CD14-positive monocyte (primary cell): ENCODE data around the gene OR10K1. TPM values are rescaled to one million over a fixed set of nuclear protein-coding genes. Genes with fewer than 3 reads are reported as not detected.

Source experiments
- DNase-seq, 3 donors: peaks; one replicate each; pipeline ENCODE4 v3.0.0-alpha.2; 2011 to 2022
- H2AFZ ChIP-seq: 2 replicates; pipeline ENCODE4 v1.6.0; 2012; ENCODE audit warnings: mild to moderate bottlenecking, low read depth, low read length, inconsistent platforms; ENCODE audit not compliant: insufficient read depth, poor library complexity, severe bottlenecking
- H3K27ac ChIP-seq, 2 donors: 1 replicate in 1 of 2; 2 replicates in 1 of 2; pipeline ENCODE4 v1.5.1; 2012 to 2013; ENCODE audit warnings: low read length in 2 of 2, control low read depth in 1 of 2, inconsistent platforms in 1 of 2, low read depth in 1 of 2, mild to moderate bottlenecking in 1 of 2
- H3K27me3 ChIP-seq, 2 donors: one replicate each; pipeline versions ENCODE4 v1.6.0 to v1.6.1; 2011 to 2013; ENCODE audit warnings: low read length in 2 of 2; ENCODE audit not compliant: control insufficient read depth in 2 of 2, insufficient read depth in 2 of 2
- H3K36me3 ChIP-seq, 2 donors: replicated peaks in 1 of 2; 1 replicate in 1 of 2; 2 replicates in 1 of 2; pipeline versions ENCODE4 v1.5.1 to v1.6.1; 2012 to 2013; ENCODE audit warnings: low read length in 2 of 2, control low read depth in 1 of 2, inconsistent platforms in 1 of 2, mild to moderate bottlenecking in 1 of 2; ENCODE audit not compliant: insufficient read depth in 2 of 2, control insufficient read depth in 1 of 2
- H3K4me1 ChIP-seq, 2 donors: 1 replicate in 1 of 2; 2 replicates in 1 of 2; pipeline versions ENCODE4 v1.5.1 to v1.6.1; 2012 to 2013; ENCODE audit warnings: low read length in 2 of 2, control low read depth in 1 of 2, inconsistent platforms in 1 of 2, mild to moderate bottlenecking in 1 of 2, moderate library complexity in 1 of 2; ENCODE audit not compliant: insufficient read depth in 2 of 2, control insufficient read depth in 1 of 2
- H3K4me2 ChIP-seq: replicated peaks from 2 replicates; pipeline ENCODE3; 2012; ENCODE audit warnings: low read length, moderate library complexity, mild to moderate bottlenecking; ENCODE audit not compliant: poor library complexity, severe bottlenecking; ENCODE audit errors: extremely low read depth
- H3K4me3 ChIP-seq, 3 experiments: fragments of 200-600 bp in 1 of 3; sonication (generic) in 1 of 3; replicated peaks in 1 of 3; 1 replicate in 2 of 3; 2 replicates in 1 of 3; pipeline ENCODE4 v1.5.1; 2011 to 2013; ENCODE audit warnings: low read length in 3 of 3, mild to moderate bottlenecking in 3 of 3, control low read depth in 2 of 3, low read depth in 2 of 3, inconsistent platforms in 1 of 3, moderate library complexity in 1 of 3
- H3K79me2 ChIP-seq: 2 replicates; pipeline ENCODE4 v1.6.0; 2012; ENCODE audit warnings: mild to moderate bottlenecking, control low read depth, inconsistent platforms, low read length, moderate library complexity; ENCODE audit not compliant: insufficient read depth
- H3K9ac ChIP-seq: 2 replicates; pipeline ENCODE4 v1.6.0; 2017; ENCODE audit warnings: low read length, mild to moderate bottlenecking; ENCODE audit not compliant: insufficient read depth, poor library complexity, severe bottlenecking
- H3K9me3 ChIP-seq, 2 donors: replicated peaks in 1 of 2; 1 replicate in 1 of 2; 2 replicates in 1 of 2; pipeline versions ENCODE4 v1.5.1 to v1.6.1; 2012 to 2013; ENCODE audit warnings: low read length in 2 of 2, control low read depth in 1 of 2; ENCODE audit not compliant: control insufficient read depth in 1 of 2, insufficient read depth in 1 of 2
- H4K20me1 ChIP-seq: 2 replicates; pipeline ENCODE4 v1.6.0; 2012; ENCODE audit warnings: mild to moderate bottlenecking, low read length, control low read depth, moderate library complexity; ENCODE audit not compliant: insufficient read depth
- H3K27ac Mint-ChIP-seq, 7 donors: one replicate each; pipeline ENCODE4 v1.8.0; 2020; ENCODE audit warnings: mild to moderate bottlenecking in 7 of 7, mixed read lengths in 7 of 7, moderate library complexity in 6 of 7, inconsistent platforms in 2 of 7
- H3K27me3 Mint-ChIP-seq, 3 donors: one replicate each; pipeline ENCODE4 v1.8.0; 2021 to 2022; ENCODE audit warnings: low read depth in 3 of 3, mild to moderate bottlenecking in 3 of 3, mixed read lengths in 3 of 3, moderate library complexity in 3 of 3, inconsistent platforms in 1 of 3
- H3K36me3 Mint-ChIP-seq, 2 donors: one replicate each; pipeline ENCODE4 v1.8.0; 2020; ENCODE audit warnings: mixed read lengths in 2 of 2, inconsistent platforms in 1 of 2, mild to moderate bottlenecking in 1 of 2
- H3K4me1 Mint-ChIP-seq: one replicate; pipeline ENCODE4 v1.8.0; 2020; ENCODE audit warnings: mild to moderate bottlenecking, mixed read lengths
- H3K4me3 Mint-ChIP-seq, 2 donors: one replicate each; pipeline ENCODE4 v1.8.0; 2020; ENCODE audit warnings: mild to moderate bottlenecking in 2 of 2, mixed read lengths in 2 of 2, moderate library complexity in 1 of 2
- H3K9me3 Mint-ChIP-seq, 7 donors: one replicate each; pipeline ENCODE4 v1.8.0; 2020 to 2022; ENCODE audit warnings: mixed read lengths in 7 of 7, mild to moderate bottlenecking in 6 of 7, moderate library complexity in 6 of 7, inconsistent platforms in 2 of 7
- CTCF ChIP-seq: fragments of 200-600 bp; IDR thresholded peaks from one replicate; pipeline ENCODE4 v1.8.0; 2022; ENCODE audit warnings: antibody characterized with exemption, mild to moderate bottlenecking
- WGBS: methylation state at CpG from one replicate; pipeline ENCODE4 v1.1.5; 2013; ENCODE audit warnings: missing lambda C conversion rate; ENCODE audit not compliant: insufficient coverage; 5-methylcytosine and 5-hydroxymethylcytosine counted together
- intact Hi-C, 2 donors: fragments of 100-400 bp; cut with micrococcal nuclease; formaldehyde crosslinking; loops; one replicate each; pipeline versions ENCODE4 v1.15.0 to v1.15.1; 2023
- polyA plus RNA-seq, 3 donors: library from polyadenylated mRNA; depleted of rRNA in 1 of 3; unstranded in 2 of 3; stranded (reverse) in 1 of 3; fragments of 300-500 nt in 2 of 3; fragments of >200 nt in 1 of 3; fragmentation: Illumina TruSeq in 2 of 3; gene quantifications; 1 replicate in 2 of 3; 2 replicates in 1 of 3; pipeline ENCODE4 v1.2.3, GENCODE V29; 2012 to 2021

OR10K1 gene
- polyA plus RNA-seq, 3 donors = not detected

GRCh38 chr1:158496374-158496773 lies 34.7 kb downstream of the OR10K1 start:
- DNase-seq = peak; percentile 16 to 45 (median 30)
- Mint-ChIP-seq H3K27ac (no peak overlapping the region), H3K27me3 (peaks cover 2 to 7% (median 2%) of the 10 kb centered on the region in 3 donors), H3K4me1 (peaks cover 3% of the 10 kb centered on the region), H3K9me3 (no peaks in the 10 kb centered on the region), H3K36me3 (no peaks in the 10 kb centered on the region), H3K4me3 (no peak overlapping the region)
- no peak overlapping the region for H3K27ac ChIP-seq
- no peaks in the 10 kb centered on the region for H3K4me1 ChIP-seq
- H3K4me3 ChIP-seq = no peak overlapping the region
- no peaks in the 10 kb centered on the region for H4K20me1 ChIP-seq
- H3K9ac ChIP-seq = no peak overlapping the region
- H3K4me2 ChIP-seq = no peak overlapping the region
- TF ChIP-seq CTCF = peak; percentile 52
- no CpG with 5 or more reads among the region's 2 CpGs for WGBS
- H2AFZ ChIP-seq = no peak overlapping the region
- H3K79me2 ChIP-seq = no peaks in the 10 kb centered on the region
- no peaks in the 10 kb centered on the region for H3K9me3 ChIP-seq
- H3K36me3 ChIP-seq = no peaks in the 10 kb centered on the region
- H3K27me3 ChIP-seq = peaks cover 3 to 4% of the 10 kb centered on the region in 2 donors
- intact Hi-C loops = loop anchor here in 1 of 2 donors (10.0 kb wide), 1 partner anchor 292 kb away; no protein-coding TSS in a partner anchor

- H3K36me3 Mint-ChIP-seq = no peaks in the 10 kb centered on the region
- H3K27me3 Mint-ChIP-seq = peaks cover 4 to 10% (median 5%) of the 10 kb centered on the region in 3 donors
- Histone ChIP-seq H3K4me3 (no peak overlapping the region), H3K4me1 (no peaks in the 10 kb centered on the region), H3K9ac (no peak overlapping the region), H3K9me3 (no peaks in the 10 kb centered on the region), H3K27me3 (peaks cover 2 to 4% of the 10 kb centered on the region in 2 donors), H2AFZ (no peak overlapping the region), H3K4me2 (no peak overlapping the region), H4K20me1 (no peaks in the 10 kb centered on the region), H3K79me2 (no peaks in the 10 kb centered on the region), H3K36me3 (no peaks in the 10 kb centered on the region), H3K27ac (no peak overlapping the region)
- no peak overlapping the region for H3K27ac Mint-ChIP-seq
- peak; percentile 44 to 53 (median 51) for DNase-seq
- no peak overlapping the region for H3K4me3 Mint-ChIP-seq
- intact Hi-C loops = loop anchor here (1.0 to 2.0 kb wide), 2 partner anchors 492 kb away; no protein-coding TSS in a partner anchor
- H3K4me1 Mint-ChIP-seq = peaks cover 8% of the 10 kb centered on the region
- WGBS = no CpG with 5 or more reads among the region's 1 CpG
- TF ChIP-seq CTCF = peak; percentile 91
- H3K9me3 Mint-ChIP-seq = peaks cover 0 to 5% (median 0%) of the 10 kb centered on the region in 7 donors
Measured at GRCh38 chr1:158506369-158506987, 44.8 kb downstream of the OR10K1 start.
